Measurements from ENCODE around the gene SLC19A1.

The SLC19A1 gene

GRCh38 chr21:45448283-45448809 lies 93.9 kb downstream of the SLC19A1 start:
- Histone ChIP-seq H3K4me2 (ENCODE audit: low read length, poor library complexity, severe bottlenecking) (no peak overlapping the region), H3K27ac (ENCODE audit: low read length, poor library complexity, severe bottlenecking) (no peak overlapping the region), H3K4me3 (ENCODE audit: insufficient read depth in 1 of 2, low read depth in 1 of 2, low read length in 2 of 2) (no peak overlapping the region), H2BK120ac (ENCODE audit: low read depth, low read length) (no peak overlapping the region), H3K9me3 (ENCODE audit: control insufficient read depth, low read length) (peaks cover 10% of the 10 kb centered on the region), H3K4me1 (ENCODE audit: control insufficient read depth, insufficient read depth, low read depth, low read length) (peaks cover 38% of the 10 kb centered on the region), H3K4ac (ENCODE audit: low read depth in 1 of 2, low read length in 2 of 2) (no peak overlapping the region), H2AFZ (ENCODE audit: low read depth, low read length) (no peak overlapping the region), H3K27me3 (ENCODE audit: control insufficient read depth in 1 of 2, insufficient read depth in 1 of 2, low read length in 2 of 2) (no peaks in the 10 kb centered on the region), H4K91ac (ENCODE audit: low read length) (no peak overlapping the region), H3K9ac (ENCODE audit: low read length) (no peak overlapping the region), H2BK5ac (ENCODE audit: low read depth, low read length, poor library complexity, severe bottlenecking) (no peak overlapping the region), H3K18ac (ENCODE audit: low read depth in 1 of 2, low read length in 2 of 2) (no peak overlapping the region), H2AK5ac (ENCODE audit: low read length, severe bottlenecking) (no peak overlapping the region), H3K79me1 (replicated peaks; ENCODE audit: low read length, poor library complexity, severe bottlenecking) (peaks cover 22% of the 10 kb centered on the region), H3K36me3 (ENCODE audit: control insufficient read depth in 1 of 2, insufficient read depth in 2 of 2, low read depth in 1 of 2, low read length in 2 of 2) (peaks cover 5 to 62% of the 10 kb centered on the region in 2 experiments), H4K8ac (ENCODE audit: low read length) (no peak overlapping the region), H2BK12ac (ENCODE audit: low read length in 2 of 2) (no peak overlapping the region), H3K23ac (ENCODE audit: low read length in 2 of 2) (no peak overlapping the region), H2BK15ac (ENCODE audit: low read depth, poor library complexity, severe bottlenecking) (no peak overlapping the region), H3K14ac (ENCODE audit: low read length in 2 of 2) (peak overlapping the region in 1 of 2 experiments; percentile 19)
- WGBS, result 98% methylated on average over 20 of the region's 20 CpGs
- no peak for DNase-seq

Small RNA genes lying within 50 kb of the gene (small RNA-seq; reads per million reads assigned to genes)
- gene MIR6815 (ENCODE audit: low read depth), result 5.5 reads per million, percentile 59 among the genes with 10 or more reads in this experiment

Measured in mesenchymal stem cell (in vitro differentiated cells and primary cell).